RCC 7860 (cell line): ENCODE data around the gene SFTPA1.
"Not testable (repeated sequence)": the region's sequence is repeated elsewhere in the genome, so short reads cannot be mapped to it uniquely, and the experiment has no call there.

Experiments used
- DNase-seq: peaks from one replicate; pipeline ENCODE4 v3.0.0-alpha.2; 2015; ENCODE audit warnings: low spot score
- FAIRE-seq: peaks from 2 replicates; lab custom pipeline; 2012; peaks lifted over from hg19 to GRCh38; lab: Jason Lieb, UNC

The SFTPA1 gene

DNA sequence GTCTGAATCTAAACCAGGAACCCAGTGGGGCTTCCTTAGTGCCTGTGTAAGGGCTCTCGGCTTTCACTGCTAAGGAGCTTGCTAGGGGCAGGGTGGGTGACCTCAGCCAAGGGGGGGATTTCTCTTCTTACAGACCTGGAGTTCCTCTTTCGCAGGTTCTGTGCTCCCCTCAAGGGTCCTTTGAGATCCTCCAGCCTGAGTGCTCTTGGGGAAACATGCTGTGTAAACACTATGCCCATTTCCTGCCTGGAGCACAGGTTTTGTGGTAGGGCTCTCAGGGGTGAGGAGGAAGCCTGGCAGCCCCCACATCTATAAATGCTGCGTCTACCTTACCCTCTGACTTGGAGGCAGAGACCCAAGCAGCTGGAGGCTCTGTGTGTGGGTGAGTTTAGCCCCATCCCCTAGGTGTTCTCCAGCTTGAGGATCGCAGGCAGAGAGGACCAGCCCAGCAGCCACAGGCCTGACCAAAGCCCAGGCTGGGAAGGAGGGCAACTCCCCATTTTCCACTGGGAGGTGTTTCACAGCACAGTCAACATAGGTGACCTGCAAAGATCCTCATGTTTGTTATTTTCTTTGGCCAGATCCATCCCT lies at the start of gene SFTPA1:
SFTPA1 (plus strand) TSS at position 339 of the 591 bp plus-strand sequence. CDS start 887 bp downstream, outside the sequence.
- FAIRE-seq = no peak
- no peak for DNase-seq

DNA sequence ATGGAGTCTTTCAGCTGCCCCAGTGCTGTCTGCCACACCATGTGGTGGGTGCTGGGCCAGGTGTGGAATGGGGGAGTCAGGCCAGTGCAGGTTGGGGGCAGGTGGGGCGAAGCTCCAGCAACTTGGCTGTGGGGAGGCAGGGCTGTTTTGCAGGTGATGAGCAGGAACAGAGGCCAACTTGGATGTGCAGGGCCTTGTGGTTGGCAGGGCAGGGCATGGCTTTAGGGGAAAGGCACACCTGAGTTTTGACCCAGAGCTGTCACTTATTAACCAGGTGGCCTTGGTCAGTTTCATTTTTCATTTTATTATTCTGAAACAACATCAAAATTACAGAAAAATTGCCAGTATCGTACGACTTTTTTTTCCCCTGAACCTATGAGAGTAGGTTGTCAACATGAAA lies 49.5 kb upstream of the SFTPA1 start:
- FAIRE-seq (no peak), DNase-seq (no peak)

DNA sequence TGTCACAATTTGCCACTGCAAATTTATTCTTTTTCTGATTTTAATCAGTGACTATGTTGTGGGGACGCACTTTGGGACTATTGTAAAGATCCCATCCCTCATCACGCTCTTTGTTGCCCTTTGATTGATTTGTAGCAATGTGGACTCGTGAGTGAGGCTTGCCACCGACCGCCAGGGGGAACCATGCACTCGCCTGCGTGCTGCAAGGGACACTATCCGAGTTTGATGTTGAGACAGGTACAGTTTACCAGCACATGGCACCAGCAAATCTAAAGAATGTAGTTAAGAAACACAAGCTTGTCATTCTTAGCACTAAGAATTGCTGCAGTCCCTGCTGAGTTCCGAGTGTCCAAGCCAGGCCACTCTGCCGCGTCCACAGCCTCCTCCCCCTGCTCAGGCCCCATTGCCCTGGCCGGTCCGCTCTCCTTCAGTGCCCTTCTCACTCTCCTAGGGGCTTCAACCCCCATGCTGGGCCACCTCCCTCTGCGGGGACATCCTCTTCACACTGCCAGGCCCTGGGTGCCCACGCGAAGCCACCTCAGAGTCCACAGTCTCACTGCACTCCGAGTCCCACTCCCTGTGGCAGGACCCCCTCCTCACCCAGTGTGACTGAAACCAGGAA lies 48.5 kb upstream of the SFTPA1 start:
- no peak for FAIRE-seq
- DNase-seq = no peak

GRCh38 chr10:79563426-79563825 lies 47.3 kb upstream of the SFTPA1 start:
- DNase-seq (no peak), FAIRE-seq (no peak)

DNA sequence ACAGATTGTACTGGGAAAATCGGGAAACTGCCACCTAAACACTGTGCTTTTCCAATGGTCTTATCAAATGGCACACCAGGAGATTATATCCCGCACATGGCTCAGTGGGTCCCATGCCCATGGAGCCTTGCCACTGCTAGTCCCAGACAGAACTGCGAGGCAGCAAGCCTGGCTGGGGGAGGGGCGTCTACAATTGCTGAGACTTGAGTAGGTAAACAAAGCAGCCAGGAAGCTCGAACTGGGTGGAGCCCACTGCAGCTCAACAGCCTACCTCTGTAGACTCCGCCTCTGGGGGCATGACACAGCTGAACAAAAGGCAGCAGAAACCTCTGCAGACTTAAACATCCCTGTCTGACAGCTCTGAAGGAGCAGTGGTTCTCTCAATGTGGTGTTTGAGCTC lies 40.1 kb upstream of the SFTPA1 start:
- not testable (repeated sequence) for FAIRE-seq, DNase-seq

DNA sequence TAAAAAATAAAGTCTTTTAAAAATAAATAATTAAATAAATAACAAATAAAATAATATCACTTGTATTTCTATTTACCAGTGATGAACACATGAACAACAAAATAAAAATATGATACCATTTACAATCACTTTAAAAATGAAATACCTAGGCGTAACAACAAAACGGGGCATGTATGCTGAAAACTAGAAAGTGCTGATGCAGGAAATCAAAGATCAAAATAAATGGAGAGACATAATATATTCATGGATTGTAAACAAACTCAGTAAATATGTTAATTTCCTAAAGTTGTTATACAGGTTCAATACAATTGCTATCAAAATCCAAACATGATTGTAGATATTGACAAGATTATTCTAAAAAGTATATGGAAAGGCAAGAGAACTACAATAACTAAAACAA lies 31.4 kb upstream of the SFTPA1 start:
- no peak for DNase-seq
- no peak for FAIRE-seq

DNA sequence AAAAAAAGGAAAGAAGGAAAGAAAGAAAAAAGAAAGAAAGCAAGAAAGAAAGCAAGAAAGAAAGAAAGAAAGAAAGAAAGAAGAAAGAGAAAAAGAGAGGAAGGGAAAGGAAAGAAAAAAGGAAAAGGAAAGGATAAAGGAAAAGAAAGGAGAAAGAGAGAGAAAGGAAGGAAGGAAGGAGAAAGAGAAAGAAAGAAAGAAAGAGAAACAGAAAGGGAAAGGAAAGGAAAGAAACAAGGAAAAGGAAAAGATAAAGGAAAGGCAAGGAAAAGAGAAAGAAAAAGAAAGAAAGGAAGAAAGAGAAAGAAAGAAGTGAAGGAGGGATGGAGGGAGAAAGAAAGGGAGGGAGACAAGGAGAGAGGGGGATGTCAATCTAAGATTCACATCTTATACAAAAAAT lies 29.7 kb upstream of the SFTPA1 start:
- DNase-seq (no peak), FAIRE-seq (no peak)

GRCh38 chr10:79582096-79582495 lies 28.6 kb upstream of the SFTPA1 start:
- DNase-seq (no peak), FAIRE-seq (no peak)

DNA sequence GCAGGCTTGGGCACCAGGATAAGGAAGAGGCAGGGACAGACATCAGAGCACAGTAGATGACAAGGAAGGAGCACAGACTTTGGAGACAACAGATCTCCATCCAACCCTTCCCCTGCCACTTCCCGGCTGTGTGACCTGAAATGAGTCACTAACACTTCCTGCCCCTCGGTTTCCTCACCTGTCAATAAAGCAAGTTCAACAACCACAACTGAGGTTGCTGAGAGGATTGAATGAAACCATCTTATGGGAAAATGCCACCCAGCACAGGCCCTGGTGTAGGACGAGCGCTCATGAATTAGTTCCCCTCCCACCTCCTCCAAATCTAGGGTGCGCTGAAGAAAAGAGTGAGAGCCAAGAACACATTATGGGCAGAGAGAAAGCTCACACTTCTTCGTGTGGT lies 27.8 kb upstream of the SFTPA1 start:
- not testable (repeated sequence) for DNase-seq, FAIRE-seq

DNA sequence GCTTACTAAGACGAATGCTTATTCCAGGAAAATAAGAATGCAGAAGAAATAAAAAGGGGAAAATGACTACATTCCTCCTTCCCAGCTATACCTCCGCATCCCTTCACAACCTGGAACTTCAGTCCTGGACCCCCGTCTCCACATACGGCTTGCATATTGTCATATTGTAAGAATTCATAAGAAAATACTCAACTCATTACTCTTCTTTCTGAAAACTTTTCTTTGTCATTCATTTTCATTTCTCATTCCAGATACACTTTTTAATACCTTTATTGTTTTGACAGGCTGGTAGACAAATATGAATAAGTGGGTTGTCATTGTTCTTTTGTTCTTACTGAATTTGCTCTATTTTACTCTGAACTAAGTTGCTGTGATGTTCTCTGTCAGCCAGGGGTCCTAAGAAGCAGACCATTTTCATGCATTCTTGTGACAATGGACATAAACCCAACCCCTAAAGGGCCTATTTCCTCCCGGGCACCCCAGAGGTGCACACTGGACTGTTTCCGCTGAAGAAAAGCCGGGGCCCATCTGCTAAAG lies 27.2 kb upstream of the SFTPA1 start:
- DNase-seq (no peak), FAIRE-seq (no peak)

DNA sequence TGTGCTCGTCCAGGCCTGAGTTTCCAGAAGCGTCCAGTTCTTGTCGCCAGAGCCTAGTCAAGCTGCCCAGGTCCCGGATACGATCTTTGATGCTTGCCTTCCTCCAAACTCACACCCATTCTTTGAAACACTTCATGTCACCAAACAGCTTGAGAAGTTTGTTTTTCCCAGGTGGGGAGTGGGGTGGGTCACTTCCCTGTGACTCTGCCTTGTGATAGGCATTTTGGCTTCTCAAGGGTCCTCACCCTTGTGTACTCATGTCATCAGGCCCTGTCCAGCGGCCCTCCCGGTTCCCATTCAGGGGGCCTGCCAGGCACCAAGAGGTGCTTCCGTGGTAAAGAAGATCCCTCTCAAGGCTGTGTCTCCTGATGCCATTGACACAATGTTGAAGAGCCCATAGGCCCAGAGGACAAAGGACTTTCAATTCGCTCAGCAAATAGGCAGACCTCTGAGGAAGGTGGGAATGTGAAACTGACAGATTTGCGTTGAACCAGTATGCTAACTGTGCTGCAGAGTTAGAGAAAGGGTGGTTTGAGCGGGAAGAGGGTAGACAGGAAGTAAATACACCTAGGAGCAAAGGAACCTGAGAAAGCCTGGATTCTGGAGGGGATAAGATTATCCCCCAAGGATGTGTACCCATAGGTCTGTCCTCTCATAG lies 24.7 kb upstream of the SFTPA1 start:
- DNase-seq (no peak), FAIRE-seq (no peak)

DNA sequence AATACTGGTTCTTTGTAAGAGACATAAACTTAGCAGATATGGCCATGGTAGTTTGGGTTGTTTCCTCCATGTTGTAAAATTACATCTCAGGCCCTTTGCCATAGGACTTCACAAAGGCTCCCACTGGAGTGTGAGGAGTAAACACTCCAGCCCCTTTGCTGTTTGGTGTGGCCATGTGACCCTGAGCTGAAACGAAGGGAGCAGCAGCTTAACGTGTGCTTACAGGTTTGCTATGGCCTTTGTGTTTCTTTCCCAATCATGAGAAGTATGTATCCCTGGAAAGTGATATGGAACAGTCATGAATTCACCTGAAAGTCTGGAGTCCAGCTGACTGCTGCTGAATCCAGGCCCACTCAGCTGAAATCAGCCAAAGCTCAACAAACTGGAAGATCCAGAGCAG lies 23.8 kb upstream of the SFTPA1 start:
- FAIRE-seq (no peak), DNase-seq (no peak)

GRCh38 chr10:79588800-79589199 lies 21.9 kb upstream of the SFTPA1 start:
- DNase-seq (no peak), FAIRE-seq (no peak)

DNA sequence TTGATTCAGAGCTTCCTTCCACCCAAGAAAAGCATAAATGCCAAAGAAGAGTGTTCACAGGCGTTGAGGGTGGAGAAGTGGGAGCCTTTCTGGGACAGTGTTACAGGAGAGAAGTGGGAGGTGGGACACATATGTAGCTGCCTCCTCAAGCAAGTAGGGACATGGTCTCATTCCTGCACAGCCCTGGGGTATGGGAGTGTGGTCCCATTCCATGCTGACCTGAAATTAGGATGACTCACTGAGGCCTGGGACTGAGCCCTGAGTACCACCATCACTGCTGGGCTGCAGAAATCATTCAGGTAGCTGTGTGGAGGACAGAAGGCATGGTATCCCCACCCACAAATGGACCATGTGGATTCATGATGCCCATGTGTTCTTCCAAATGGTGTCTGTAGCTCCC lies 17.4 kb upstream of the SFTPA1 start:
- FAIRE-seq (no peak), DNase-seq (no peak)

DNA sequence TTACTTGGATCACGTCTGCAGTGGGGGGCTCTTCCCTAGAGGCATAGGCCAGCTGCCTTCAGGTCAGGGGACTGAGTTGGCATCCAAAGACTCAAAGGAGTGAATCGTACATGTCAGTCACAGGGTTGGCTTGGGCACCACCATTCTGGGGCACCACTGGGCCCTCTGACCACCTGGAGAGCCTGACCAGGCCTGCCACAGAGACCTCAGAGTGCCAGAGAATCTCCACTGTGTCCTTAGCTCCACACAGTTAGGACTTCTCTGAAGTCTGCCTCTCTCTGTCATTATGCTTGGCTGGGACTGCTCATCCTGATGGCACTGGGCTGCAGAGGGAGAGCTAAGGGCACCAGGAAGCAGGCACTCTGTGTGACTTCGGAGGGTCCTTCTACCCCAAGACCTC lies 16.2 kb upstream of the SFTPA1 start:
- not testable (repeated sequence) for FAIRE-seq, DNase-seq

GRCh38 chr10:79595510-79595909 lies 15.2 kb upstream of the SFTPA1 start:
- FAIRE-seq (no peak), DNase-seq (no peak)

- not testable (repeated sequence) for FAIRE-seq, DNase-seq
These were observed 11.1 kb upstream of the SFTPA1 start for GRCh38 chr10:79599644-79600043.

GRCh38 chr10:79601939-79602338 lies 8.8 kb upstream of the SFTPA1 start:
- DNase-seq (no peak), FAIRE-seq (no peak)

DNA sequence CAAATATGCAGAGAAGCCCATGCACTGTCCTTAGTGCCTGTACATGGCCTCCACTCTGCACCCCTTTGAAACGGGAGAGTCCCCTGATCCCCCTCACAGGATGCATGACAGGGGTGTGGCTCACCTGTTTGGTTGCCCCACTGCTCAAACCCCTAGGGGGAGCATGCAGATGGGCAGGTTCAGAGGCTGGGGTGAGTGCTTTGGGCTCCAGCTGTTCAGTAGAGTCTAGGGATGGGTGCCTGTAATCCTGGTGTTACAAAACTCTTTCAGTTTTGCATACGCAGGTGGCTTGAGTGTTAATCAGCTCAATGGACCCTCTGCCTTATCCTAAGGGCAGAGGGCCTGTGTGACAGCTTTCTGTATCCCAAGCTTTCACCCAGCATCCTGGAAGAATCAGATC lies 7.8 kb upstream of the SFTPA1 start:
- FAIRE-seq (no peak), DNase-seq (no peak)

DNA sequence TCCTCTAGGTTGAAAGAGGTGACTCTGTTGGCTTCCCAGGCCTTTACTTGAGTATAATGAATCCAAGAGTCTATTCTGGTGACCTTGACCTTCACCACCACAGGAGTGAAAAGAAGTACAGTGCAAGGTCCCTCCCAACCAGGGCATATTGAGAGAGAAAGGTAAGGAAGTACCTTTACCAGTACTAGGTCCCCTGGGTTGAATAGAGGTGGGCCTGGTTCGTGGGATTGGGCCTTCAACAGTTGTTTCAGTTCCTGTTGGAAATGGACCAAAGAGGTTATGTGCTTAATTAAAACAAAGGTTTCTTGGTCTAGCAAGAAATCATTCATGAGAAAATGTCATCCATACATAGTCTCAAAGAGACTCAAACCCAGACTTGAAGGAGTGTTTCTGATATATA lies 6.4 kb upstream of the SFTPA1 start:
- DNase-seq (no peak), FAIRE-seq (no peak)

- FAIRE-seq (no peak), DNase-seq (no peak)
These were observed 5.4 kb upstream of the SFTPA1 start for GRCh38 chr10:79605308-79605707.
